Measurements from ENCODE around the gene AAMP.

AAMP gene

DNA sequence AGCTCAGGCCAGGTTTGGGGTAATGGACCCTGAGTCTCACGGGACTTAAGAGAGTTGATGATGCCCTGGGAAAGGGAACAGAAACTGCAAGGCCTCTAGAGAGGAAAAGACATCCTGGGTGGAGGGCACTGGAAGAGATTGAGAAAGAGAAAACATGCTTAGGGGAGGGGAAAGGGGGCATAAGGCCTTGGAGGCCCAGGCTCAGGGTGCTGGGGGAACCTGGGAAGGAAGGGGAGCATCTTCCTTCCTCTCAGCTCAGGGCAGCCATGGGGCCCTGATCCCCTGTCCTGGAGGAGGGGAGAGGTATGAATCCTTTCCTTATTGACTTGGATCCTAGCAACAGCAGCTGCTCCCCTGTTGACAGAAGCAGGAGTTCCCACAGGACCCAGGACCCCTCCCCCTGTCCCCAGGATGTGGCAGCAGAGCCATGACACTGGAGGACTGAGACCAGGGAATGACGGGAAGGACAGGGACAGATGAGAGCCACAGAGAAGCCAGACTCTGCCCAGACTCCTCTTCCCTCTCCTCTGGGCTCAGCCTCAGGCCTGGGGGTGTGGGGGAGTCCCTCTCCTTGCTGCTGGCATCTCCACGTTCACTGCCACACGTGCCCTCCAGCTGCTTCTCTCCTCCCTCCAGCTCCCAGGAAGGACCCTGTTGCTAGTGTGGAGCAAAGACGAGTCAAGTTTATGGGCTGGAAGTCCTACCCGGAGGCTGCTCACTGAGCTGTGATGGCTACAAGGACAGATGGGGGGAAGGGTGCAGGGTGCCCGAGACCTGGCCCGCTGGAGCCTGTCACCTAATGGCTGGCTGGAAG lies 8.3 kb downstream of the AAMP start:
- Mint-ChIP-seq H3K27me3 (no peaks in the 10 kb centered on the region), H3K36me3 (ENCODE audit: low read depth) (peaks cover 51% of the 10 kb centered on the region), H3K4me1 (ENCODE audit: low read depth) (peaks cover 37% of the 10 kb centered on the region), H3K9me3 (no peaks in the 10 kb centered on the region), H3K4me3 (no peak overlapping the region), H3K27ac (peak overlapping the region; percentile 26)
- no peak for DNase-seq

DNA sequence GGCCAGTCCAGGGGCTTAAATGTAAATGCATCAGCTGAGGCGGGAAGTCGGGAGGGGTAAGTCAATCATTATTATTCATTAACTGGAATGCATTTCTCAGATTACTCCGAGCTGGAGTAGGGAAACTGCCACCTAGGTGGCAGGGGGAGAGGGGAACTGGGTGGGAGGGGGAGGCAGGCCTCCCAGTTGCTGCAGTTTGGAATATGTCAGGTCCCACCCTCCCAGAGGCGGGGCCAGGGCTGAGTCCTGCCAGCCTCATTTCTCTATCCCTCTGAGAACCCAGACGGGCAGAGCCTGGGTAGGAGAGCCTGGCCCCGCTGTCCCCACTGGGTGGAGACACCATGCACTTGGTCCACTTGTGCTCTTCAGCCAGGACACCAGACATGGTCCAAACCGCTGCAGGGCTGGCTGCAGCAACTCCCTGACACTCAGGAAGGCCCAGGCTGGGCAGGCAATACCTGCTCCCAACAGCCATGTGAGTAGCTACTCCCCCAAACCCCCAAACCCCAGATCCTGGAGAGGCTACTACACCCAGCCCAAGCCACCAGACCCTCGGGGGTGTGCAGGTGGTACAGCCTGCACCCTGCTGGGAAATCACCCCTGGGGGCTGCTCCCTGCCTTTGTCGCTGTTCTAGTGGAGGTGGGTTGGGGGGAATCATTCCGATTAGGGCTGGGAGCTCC lies 9.1 kb downstream of the AAMP start, which contains the start of gene GPBAR1:
GPBAR1 (plus strand) TSS at position 274 of the 681 bp plus-strand sequence. CDS start 1,710 bp downstream, outside the sequence.
- H3K4me1 Mint-ChIP-seq (ENCODE audit: low read depth): peaks cover 38% of the 10 kb centered on the region
- H3K36me3 Mint-ChIP-seq (ENCODE audit: low read depth): peaks cover 50% of the 10 kb centered on the region
- no peak within 1 kb of the TSS for H3K4me3 Mint-ChIP-seq
- DNase-seq: no peak
- H3K27me3 Mint-ChIP-seq: no peaks in the 10 kb centered on the region
- H3K9me3 Mint-ChIP-seq: no peaks in the 10 kb centered on the region
- H3K27ac Mint-ChIP-seq: peak within 1 kb of the TSS; percentile 77

DNA sequence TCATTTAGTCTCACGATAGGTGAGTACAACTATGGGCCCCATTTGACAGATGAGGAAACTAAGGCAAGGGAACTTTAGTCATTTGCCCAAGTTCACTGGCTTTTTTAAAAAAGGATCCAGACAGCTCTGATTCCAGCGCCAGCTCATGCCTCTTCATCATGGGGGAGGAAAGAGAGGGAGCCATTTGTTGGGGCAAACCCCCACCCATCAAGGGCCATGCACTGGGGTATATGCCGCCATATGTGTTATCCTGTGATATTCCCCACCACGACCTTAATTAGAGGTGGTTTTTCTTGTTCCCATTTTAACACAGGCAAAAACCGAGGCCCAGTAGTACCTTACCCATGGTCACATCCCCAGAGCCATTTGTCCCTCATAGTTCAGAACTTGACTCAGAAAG lies 9.8 kb downstream of the AAMP start:
- H3K4me3 Mint-ChIP-seq: no peak overlapping the region
- H3K27me3 Mint-ChIP-seq: no peaks in the 10 kb centered on the region
- peak overlapping the region; percentile 44 for H3K27ac Mint-ChIP-seq
- no peaks in the 10 kb centered on the region for H3K9me3 Mint-ChIP-seq
- peaks cover 40% of the 10 kb centered on the region for H3K4me1 Mint-ChIP-seq (ENCODE audit: low read depth)
- peaks cover 50% of the 10 kb centered on the region for H3K36me3 Mint-ChIP-seq (ENCODE audit: low read depth)
- no peak for DNase-seq

DNA sequence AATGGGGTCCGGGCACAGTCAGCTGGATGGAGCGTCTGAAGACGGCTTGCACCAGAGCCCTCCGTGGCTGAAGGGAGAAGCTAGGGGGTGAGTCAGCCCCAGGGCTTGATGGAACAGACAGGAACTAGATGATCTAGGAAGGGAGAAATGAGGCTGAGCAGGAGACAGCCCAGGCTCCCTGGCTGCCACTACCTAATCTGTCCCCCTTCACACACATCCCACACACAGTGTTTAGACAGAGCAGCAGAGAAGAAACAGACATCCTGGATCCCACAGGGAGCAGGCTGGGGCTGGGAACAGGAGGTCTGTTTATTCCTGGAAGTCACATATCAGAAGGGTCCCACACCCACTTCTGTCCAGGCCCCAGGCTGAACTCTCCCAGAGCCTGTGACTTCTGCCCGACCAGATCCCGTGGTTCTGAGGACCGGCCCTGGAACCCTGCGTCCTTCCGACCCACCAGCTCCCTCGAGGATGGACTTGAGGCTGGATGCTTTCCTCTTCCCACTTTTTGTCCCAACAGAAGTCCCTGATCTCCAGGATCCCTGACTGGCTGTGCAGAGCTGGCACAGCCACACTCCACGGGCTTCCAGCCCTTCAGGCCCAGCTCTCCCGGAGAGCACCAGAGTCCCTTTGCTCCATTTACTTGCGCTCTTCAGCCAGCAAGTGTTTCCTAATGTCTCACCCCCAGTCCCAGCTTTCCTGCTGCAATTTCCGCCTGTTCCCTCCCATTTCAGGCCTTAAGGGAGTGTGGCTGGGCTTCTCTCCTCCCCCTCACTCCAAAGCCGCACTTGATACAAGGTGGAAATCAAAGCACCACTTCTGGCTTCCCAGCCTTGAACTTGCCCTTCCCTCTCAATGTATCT lies 10.6 kb downstream of the AAMP start:
- peak overlapping the region; percentile 77 for H3K27ac Mint-ChIP-seq
- peaks cover 40% of the 10 kb centered on the region for H3K4me1 Mint-ChIP-seq (ENCODE audit: low read depth)
- no peaks in the 10 kb centered on the region for H3K9me3 Mint-ChIP-seq
- no peak overlapping the region for H3K4me3 Mint-ChIP-seq
- DNase-seq: no peak
- H3K36me3 Mint-ChIP-seq (ENCODE audit: low read depth): peaks cover 50% of the 10 kb centered on the region
- no peaks in the 10 kb centered on the region for H3K27me3 Mint-ChIP-seq

DNA sequence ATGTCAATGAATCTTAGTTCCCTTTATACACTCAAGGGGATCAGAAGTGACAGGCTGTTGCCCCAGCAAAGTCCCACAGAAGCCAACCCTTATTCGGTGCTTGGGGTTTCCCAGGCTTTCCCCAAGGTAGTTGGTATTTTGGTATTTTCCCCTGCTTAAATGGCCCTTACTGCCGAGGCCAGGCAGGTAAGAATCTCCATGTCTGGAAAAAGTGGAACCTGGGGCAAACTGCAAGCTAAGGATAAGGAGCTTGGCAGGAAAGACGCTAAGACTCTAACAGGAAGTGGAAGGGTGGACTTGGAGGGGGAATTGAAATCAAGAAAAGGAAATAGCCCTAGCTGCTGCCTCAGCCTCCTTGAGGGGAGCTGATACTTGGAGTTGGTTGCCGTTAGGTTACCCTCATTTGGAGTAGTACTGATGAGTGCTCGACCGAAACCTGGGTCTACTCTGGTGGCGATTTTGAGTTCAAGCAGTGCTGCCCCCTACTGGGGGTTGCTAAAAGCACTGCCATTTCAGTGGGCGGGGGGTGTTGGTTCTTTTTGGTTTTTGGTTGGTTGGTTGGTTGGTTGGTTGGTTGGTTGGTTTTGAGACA lies 12.5 kb downstream of the AAMP start:
- peaks cover 45% of the 10 kb centered on the region for H3K4me1 Mint-ChIP-seq (ENCODE audit: low read depth)
- H3K27me3 Mint-ChIP-seq: no peaks in the 10 kb centered on the region
- peak overlapping the region; percentile 91 for H3K27ac Mint-ChIP-seq
- peaks cover 51% of the 10 kb centered on the region for H3K36me3 Mint-ChIP-seq (ENCODE audit: low read depth)
- H3K4me3 Mint-ChIP-seq: peak overlapping the region; percentile 15
- DNase-seq: peak; percentile 79
- H3K9me3 Mint-ChIP-seq: no peaks in the 10 kb centered on the region

DNA sequence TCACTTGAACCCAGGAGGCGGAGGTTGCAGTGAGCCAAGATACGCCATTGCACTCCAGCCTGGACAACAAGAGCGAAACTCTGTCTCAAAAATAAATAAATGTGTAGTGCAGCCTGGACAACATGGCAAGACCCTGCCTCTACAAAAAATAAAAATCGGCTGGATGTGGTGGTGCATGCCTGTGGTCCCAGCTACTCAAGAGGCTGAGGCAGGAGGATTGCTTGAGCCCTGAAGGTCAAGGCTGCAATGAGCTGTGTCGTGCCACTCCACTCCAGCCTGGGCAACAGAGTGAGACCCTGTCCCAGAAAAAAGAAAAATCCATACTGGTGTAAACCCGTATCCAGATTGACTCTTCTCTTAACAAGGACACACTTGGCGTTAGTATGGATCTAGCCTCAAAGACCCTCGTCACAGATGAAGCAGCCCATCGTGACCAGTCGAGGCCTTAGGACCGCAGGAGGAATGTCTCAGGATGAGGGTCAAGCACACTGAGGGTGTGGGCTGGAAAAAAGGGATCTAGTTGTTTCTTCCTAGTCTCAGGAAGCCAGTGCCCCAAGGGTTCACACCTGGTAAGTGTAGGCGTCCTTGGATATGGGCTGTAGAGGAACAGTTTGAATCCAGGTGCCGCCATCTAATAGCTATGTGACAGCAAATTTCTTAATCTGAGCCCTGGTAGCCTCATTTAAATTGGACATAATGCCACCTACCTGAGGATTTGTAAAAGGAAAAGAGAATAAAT lies 13.2 kb downstream of the AAMP start:
- H3K36me3 Mint-ChIP-seq (ENCODE audit: low read depth): peaks cover 57% of the 10 kb centered on the region
- H3K4me1 Mint-ChIP-seq (ENCODE audit: low read depth): peaks cover 52% of the 10 kb centered on the region
- H3K27ac Mint-ChIP-seq: peak overlapping the region; percentile 91
- no peak overlapping the region for H3K4me3 Mint-ChIP-seq
- no peaks in the 10 kb centered on the region for H3K9me3 Mint-ChIP-seq
- no peak for DNase-seq
- no peaks in the 10 kb centered on the region for H3K27me3 Mint-ChIP-seq

DNA sequence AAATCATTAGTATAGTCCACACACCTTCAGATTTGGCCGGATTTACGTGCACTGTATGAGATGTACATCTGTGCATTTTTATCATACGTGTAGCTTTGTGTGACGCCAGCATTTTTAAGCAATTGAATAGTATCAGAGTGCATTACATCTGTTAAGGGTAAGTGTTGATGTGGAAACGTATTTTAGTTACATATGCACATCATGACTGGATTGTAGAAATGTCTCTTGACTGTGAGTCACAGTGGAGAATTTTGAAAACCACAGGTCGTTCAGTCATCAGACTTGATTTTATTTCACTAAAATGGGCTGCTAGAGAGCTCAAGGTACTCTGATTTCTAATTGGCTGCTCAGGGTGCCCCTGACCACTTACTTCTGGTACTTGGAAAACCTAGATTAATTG lies 14.5 kb downstream of the AAMP start:
- Mint-ChIP-seq H3K27me3 (no peaks in the 10 kb centered on the region), H3K27ac (peak overlapping the region; percentile 57), H3K4me1 (ENCODE audit: low read depth) (peaks cover 55% of the 10 kb centered on the region), H3K9me3 (no peaks in the 10 kb centered on the region), H3K36me3 (ENCODE audit: low read depth) (peaks cover 70% of the 10 kb centered on the region), H3K4me3 (no peak overlapping the region)
- no peak for DNase-seq

DNA sequence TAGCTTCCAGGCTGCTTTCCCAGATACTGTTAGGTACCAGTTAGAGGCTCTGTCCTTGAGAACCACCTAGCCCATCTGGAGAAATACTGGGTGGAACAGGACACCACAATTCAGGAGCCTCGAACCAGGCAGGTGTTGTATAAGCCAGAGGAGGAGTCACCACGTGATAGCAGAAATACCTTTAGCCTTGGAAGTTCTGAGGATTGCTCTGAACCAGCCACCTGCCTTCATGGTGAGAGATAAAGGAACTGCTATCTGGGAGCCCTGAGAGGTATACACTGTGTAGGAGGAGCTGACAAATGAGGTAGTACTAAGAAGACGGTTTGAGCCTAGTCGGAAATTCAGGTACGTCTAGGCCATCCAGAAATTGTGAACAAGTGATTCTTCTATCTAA lies 16.7 kb downstream of the AAMP start:
- peak; percentile 19 for DNase-seq
- no peaks in the 10 kb centered on the region for H3K27me3 Mint-ChIP-seq
- H3K36me3 Mint-ChIP-seq (ENCODE audit: low read depth): peaks cover 92% of the 10 kb centered on the region
- no peak overlapping the region for H3K4me3 Mint-ChIP-seq
- peaks cover 52% of the 10 kb centered on the region for H3K4me1 Mint-ChIP-seq (ENCODE audit: low read depth)
- H3K27ac Mint-ChIP-seq: peak overlapping the region; percentile 85
- no peaks in the 10 kb centered on the region for H3K9me3 Mint-ChIP-seq

DNA sequence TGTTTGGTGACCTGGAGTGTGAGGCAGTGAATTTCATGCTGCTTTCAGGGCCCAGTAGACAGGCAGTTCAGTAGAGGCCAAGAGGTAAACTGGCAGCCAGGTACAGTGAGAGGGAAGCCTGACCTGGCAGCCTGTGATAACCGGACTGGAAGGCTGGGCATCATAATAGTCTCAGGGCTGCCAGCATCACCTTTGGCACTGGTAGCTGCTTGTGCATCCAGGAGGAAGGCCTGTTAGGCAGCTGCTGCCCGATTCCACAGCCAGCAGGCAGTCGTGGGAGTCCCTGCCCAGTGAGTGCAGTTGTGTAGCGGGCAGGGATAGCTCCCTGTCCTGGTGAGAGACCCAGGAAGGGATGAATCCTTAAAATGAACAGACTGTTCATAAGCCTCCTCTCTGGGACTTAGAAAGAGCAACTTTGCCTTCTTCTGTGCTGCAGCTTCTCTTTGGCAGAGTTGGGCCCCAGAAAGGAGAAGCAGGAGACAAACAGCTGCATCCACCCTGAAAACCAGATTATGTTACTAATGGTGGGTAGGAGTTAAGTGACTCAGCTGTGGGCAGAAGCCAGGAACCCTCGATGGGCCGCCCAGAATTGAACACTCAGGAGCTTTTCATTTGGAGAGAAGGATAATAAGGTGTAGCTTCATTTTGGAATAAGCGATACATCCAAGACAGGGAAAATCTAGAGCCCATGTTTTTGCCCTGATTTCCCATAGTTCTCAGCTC lies 17.3 kb downstream of the AAMP start:
- Mint-ChIP-seq H3K4me1 (ENCODE audit: low read depth) (peaks cover 49% of the 10 kb centered on the region), H3K4me3 (no peak overlapping the region), H3K36me3 (ENCODE audit: low read depth) (peaks cover 97% of the 10 kb centered on the region), H3K9me3 (no peaks in the 10 kb centered on the region), H3K27ac (peak overlapping the region; percentile 85), H3K27me3 (no peaks in the 10 kb centered on the region)
- DNase-seq: peak; percentile 30

DNA sequence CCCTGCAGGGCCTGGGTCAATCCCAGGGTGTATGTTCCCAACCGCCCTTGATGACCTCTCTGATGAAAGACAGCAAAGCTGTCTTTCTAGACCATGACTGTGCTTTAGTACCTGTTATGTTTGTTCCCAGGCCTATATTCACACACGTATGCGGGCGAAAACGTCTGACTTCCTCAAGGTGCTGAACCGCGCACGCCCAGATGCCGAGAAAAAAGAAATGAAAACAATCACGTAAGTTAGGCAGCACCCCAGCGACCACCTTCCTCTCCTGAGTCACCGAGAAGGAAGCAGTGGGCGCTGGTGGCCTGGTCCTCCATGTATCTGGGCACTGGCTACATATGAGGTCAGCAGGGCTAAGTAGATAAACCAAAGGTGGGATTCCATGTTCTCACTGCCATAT lies 20.2 kb downstream of the AAMP start:
- H3K9me3 Mint-ChIP-seq: no peaks in the 10 kb centered on the region
- no peak overlapping the region for H3K4me3 Mint-ChIP-seq
- peaks cover 99% of the 10 kb centered on the region for H3K36me3 Mint-ChIP-seq (ENCODE audit: low read depth)
- H3K27ac Mint-ChIP-seq: peak overlapping the region; percentile 82
- peak; percentile 19 for DNase-seq
- H3K4me1 Mint-ChIP-seq (ENCODE audit: low read depth): peaks cover 26% of the 10 kb centered on the region
- no peaks in the 10 kb centered on the region for H3K27me3 Mint-ChIP-seq

DNA sequence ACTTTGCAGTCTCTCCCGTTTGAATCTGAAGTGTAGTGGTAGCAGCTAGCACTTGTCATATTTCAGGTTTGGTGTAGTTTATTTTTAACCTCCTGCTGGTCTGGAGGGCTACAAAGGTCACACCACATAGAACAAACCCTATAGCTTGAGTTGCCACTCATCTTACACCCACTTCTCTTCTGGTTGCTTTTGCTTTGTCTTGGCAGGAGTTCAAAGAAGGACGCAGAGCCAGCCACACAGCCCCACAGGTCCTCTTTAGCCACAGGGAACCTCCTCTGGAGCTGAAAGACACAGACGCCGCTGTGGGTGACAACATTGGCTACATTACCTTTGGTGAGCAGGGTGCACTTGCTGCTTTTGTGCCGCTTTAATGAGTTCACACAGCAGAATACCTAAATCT lies 24.7 kb downstream of the AAMP start:
- Mint-ChIP-seq H3K27me3 (no peaks in the 10 kb centered on the region), H3K4me1 (ENCODE audit: low read depth) (peaks cover 31% of the 10 kb centered on the region), H3K4me3 (no peak overlapping the region), H3K27ac (peak overlapping the region; percentile 75), H3K36me3 (ENCODE audit: low read depth) (peaks cover 99% of the 10 kb centered on the region), H3K9me3 (no peaks in the 10 kb centered on the region)
- DNase-seq: no peak

DNA sequence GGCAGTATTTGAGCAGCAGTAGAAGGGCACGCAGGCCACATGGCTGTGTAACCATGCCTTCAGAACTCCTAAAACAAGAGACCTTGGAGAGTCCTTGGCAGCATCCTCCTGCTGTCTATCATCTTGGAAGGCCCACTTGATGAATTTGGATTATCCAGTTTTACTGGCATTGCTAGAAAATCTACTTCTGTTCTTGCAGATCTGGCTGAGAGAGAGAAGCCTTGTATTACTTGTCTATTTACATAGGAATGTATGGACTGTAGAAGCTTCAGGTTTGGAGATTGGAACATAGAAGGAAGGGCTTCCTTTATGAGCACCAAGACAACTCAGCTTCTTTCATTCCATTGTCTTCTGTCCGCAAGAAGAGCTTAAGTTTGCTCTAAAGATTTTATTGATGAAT lies 25.3 kb downstream of the AAMP start:
- H3K27ac Mint-ChIP-seq: peak overlapping the region; percentile 75
- no peak overlapping the region for H3K4me3 Mint-ChIP-seq
- no peaks in the 10 kb centered on the region for H3K9me3 Mint-ChIP-seq
- no peaks in the 10 kb centered on the region for H3K27me3 Mint-ChIP-seq
- H3K4me1 Mint-ChIP-seq (ENCODE audit: low read depth): peaks cover 32% of the 10 kb centered on the region
- no peak for DNase-seq
- H3K36me3 Mint-ChIP-seq (ENCODE audit: low read depth): peaks cover 99% of the 10 kb centered on the region

DNA sequence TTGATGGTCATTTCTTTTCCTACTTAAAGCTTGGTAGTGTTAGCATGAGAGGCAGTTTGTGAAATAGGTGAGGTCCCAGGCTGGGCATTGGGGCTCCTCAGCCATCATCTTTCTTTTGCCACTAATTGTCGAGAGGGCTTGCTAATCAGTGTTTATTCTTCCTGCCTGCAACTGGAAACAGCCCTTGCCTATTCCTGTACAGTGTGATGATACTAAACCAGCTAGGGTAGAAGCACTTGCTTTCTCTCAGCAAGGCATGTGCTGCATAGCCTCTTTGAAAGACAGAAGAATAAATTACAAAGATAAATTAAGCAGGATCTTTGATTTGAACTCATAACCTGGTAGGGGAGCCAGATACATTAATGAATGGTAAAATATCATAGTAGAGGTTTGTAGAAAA lies 25.7 kb downstream of the AAMP start:
- Mint-ChIP-seq H3K27ac (peak overlapping the region; percentile 75), H3K4me3 (no peak overlapping the region), H3K36me3 (ENCODE audit: low read depth) (peaks cover 99% of the 10 kb centered on the region), H3K9me3 (no peaks in the 10 kb centered on the region), H3K4me1 (ENCODE audit: low read depth) (peaks cover 34% of the 10 kb centered on the region), H3K27me3 (no peaks in the 10 kb centered on the region)
- DNase-seq: no peak
